Measurements from ENCODE around the gene ETS1.

ETS1 gene

GRCh38 chr11:128477278-128477677 lies 110.1 kb downstream of the ETS1 start:
- no peak for DNase-seq

- DNase-seq: no peak
Observed at GRCh38 chr11:128476729-128477128, 110.6 kb downstream of the ETS1 start.

DNA sequence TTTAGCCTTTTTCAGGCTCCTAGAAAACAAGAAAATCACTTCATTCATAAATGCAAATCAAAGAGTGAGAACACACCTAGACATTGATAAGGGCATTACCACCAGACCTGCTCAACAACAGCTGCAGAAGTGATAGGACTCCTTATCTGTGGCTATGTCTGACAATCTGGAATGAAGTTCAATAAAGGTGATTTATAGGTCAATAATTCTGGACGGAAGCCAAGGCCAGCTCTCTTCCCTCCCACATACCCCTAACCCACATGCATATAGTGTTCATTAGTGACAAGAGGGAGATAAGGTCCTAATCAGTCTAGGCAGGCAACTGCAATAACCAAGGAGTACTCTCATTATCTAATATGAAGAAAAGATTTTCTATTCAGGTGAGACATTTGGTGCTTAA lies 111.3 kb downstream of the ETS1 start:
- no peak for DNase-seq

DNA sequence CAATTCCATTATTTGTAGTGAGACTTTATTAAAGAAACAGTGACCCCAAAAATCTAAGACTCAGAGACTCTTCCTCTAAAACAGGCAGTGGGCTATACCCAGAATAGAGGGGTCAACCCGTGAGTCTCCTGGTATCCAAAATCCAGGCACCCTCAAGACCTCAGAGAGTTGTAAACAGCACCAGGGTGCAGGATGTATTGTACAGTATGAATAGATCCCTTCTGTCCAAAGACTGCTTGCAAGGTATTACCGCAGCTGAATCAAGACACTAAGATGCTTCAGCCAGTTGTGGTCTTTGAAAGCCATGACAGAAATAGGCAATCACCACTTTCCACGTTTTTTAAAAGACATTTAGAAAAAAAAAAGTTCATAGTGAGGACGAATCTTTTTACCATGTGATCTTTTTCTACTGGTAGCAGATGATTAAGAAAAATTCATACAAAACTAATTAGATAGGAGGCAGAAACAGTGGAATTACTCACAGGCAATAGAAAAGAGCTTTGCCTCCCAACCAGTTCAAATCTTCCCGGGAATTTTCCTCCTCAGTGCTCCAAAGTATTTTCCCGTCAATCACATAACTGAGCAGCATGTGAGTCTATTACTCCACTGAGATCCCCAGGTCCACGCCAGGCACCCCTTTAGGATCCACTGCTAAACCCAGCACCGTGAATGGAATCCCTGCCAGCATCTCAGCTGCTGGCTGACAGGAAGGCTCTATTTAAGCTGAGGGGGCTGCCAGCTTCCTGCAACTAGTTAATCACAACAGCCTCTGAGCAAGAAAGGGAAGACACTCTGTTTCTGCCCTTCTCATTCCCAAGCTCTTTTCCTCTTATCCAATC lies 113.1 kb downstream of the ETS1 start:
- no peak for DNase-seq

GRCh38 chr11:128473636-128474035 lies 113.7 kb downstream of the ETS1 start:
- DNase-seq: no peak

- no peak for DNase-seq
Observed at GRCh38 chr11:128472128-128473089, 114.9 kb downstream of the ETS1 start.

- no peak for DNase-seq
Observed at GRCh38 chr11:128471138-128471661, 116.2 kb downstream of the ETS1 start.

DNA sequence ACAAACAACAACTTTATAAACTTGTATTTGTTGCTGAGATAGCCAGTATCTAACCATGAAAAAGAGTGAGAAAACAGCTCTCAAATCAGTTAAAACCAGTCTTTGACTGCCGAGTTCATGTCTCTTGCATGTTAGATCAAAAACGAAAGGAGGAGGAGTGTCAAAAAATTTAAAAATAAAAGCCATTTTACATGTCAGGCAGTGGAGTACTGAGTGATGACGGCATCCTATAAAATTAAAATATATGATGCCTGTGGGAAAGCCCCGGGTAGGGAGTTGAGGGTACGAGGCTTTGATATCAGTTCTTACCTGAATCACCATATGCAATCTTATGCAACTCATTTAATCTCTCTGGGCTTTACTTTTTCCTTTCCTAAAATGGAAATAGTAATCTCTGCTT lies 117.3 kb downstream of the ETS1 start:
- no peak for DNase-seq

GRCh38 chr11:128469220-128469619 lies 118.1 kb downstream of the ETS1 start:
- DNase-seq: no peak

DNA sequence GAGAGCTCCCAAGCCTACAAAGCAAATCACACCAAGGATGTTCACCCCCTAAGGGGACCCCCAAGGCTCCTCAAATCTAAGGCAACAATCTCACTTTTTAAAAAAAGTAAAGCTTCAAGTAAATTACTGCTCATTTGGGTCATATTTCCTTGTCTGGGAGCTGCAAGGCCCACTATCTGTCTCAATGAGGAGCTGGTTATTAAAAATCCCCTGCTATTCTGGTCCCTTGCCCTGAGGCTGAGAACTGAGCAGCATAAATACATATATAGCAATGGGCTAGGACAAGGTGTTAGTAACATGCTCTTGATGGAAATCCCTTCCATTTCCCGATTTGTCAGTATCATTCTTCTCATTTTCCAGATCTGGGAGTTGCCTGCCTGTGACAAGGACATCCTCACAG lies 119.2 kb downstream of the ETS1 start:
- no peak for DNase-seq

GRCh38 chr11:128467610-128468041 lies 119.7 kb downstream of the ETS1 start:
- DNase-seq: no peak

DNA sequence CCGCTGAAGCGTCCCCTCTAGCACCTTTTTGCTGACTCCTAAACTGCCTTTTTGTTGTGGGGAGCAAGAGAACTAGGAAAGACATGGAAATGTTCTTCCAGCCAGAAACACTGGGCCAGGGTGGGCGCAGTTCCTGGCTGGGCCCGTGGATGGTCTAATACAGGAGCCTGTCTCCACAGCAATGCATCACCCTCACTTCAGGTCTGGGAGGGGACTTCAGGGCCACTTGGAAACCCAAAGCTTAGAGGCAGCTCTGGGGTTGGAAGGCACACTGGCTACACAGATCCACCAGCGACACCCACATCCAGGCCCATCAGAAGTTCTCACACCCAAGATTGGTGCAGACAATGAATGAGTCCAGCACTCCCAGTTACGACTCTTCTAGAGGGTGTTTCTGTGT lies 120.3 kb downstream of the ETS1 start:
- DNase-seq: no peak

DNA sequence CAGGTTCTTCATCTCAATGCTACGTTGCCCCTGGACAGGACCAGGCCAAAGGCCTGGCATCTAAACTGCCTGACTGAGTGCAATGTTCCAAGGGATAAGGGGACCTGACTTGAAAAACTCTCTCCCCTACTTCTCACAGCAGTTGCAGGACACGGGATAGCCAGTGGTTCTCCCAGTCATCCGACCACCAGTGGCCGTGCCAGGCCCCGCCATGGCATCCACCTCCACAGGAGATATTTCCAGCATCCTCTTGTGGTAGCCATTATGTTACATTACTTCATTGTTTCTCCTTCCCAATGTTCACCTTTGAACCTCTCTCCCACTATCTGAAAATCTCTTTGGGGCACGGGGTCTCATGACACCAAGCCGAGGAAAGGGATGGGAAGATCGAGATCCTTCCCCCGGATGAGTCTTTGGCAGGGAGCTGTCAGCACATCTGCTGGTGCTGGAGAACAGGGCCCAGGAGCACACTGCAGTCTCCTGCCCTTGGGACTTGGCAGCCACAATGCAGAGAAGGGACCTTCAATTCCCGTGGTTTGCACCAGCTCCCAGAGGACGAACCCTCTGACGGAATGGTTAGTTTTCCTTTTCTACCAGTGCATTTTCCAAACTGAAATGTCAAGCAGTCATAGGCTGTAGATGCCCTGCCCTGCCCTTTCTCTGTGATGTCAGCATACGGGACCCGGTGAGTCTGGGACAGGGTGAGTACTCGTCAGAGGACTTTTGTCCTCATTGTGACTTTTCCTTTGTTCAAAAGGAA lies 121.2 kb downstream of the ETS1 start:
- DNase-seq: no peak

DNA sequence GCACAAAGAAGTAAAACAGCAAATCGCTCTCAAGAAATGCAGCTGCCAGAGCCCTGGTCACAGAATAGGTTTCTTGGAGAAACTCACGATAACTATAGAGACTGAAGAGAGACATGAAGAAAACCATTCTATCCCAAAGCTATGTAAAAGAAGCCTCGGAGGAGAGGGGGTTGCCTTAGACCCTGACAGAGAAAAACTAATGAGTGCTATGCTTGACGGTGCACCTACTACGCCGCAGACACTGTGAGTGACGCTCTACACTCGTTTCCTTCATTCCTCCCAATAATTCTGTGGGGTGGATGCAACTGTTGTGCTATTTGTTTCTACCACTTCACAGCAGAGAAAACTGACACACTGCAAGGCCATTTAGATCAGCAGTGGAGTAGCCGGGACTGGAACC lies 121.8 kb downstream of the ETS1 start:
- no peak for DNase-seq

DNA sequence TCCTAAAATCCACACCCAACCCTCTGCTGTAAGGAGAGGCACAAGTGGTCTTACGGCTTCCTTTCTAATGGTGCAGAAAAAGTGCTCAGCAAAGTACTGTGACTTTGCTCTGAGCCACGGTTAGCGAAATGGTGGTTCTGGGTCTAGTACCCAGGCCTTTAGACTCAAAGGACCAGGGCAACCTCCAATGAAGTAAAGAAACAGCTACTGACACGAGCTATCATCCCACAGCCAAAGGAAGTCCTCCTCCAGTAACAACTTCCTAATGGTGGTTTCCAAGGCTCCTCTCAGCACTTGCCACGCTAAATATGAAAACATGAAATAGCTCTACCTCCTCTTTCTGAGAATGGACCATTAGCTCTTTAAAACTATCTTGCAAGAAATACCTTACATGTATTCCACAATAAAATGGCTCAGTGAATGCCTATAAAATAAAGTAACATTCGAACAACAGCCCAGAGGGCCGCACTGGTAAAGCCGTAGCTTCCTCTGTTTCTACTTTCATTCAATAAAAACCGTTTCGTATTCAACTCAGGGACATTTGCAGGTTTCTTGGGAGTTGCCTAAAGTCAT lies 122.4 kb downstream of the ETS1 start:
- no peak for DNase-seq

DNA sequence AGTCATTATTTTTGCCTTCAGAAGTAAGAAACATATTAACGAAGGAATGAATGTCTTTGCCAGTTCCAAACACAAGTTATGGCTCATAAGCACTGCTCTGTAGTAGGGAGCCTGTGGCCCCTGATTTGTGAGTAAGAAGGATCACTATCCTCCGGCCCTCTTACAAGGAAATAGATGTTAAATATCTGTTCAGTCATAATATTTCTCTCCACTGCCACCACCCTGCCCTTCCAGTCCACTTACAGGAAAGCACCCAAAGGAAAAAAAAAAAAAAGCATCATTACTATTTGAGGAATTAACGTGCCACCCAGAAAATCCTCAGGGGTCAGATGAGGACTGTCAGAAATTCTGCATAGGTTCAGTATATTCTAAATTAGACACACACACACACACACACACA lies 123.4 kb downstream of the ETS1 start:
- DNase-seq: no peak

- no peak for DNase-seq
Observed at GRCh38 chr11:128463371-128463829, 124.0 kb downstream of the ETS1 start.

- DNase-seq: no peak
Observed at GRCh38 chr11:128462922-128463321, 124.4 kb downstream of the ETS1 start.

- DNase-seq: no peak
Observed at GRCh38 chr11:128462189-128462588, 125.2 kb downstream of the ETS1 start.

DNA sequence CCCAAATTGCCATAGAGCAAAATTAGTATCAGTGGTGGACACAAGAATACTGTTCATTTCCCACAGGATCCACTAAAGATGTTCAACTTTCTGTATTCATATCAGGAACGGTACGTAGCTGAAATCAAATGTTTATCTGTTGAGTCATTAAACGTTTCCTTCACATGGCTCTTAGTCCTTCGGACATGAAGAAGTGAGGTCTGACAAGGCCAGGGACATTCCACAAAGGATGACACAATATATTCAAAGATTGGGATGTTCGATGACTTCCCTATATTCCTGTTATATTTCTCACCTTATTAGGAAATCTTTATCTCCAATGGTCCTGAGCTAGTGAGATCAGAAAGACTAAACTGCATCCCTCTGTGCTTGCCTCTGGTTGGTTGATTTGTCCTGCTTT lies 129.0 kb downstream of the ETS1 start:
- no peak for DNase-seq

GRCh38 chr11:128457874-128458273 lies 129.5 kb downstream of the ETS1 start:
- DNase-seq: no peak

GRCh38 chr11:128456566-128457268 lies 130.6 kb downstream of the ETS1 start:
- no peak for DNase-seq
